RCC 7860 (cell line): ENCODE data around the gene SIRT1.
"Not testable (repeated sequence)": the region's sequence is repeated elsewhere in the genome, so short reads cannot be mapped to it uniquely, and the experiment has no call there.

Source experiments
- DNase-seq: peaks from one replicate; pipeline ENCODE4 v3.0.0-alpha.2; 2015; ENCODE audit warnings: low spot score
- FAIRE-seq: peaks from 2 replicates; lab custom pipeline; 2012; peaks lifted over from hg19 to GRCh38; lab: Jason Lieb, UNC

The SIRT1 gene

DNA sequence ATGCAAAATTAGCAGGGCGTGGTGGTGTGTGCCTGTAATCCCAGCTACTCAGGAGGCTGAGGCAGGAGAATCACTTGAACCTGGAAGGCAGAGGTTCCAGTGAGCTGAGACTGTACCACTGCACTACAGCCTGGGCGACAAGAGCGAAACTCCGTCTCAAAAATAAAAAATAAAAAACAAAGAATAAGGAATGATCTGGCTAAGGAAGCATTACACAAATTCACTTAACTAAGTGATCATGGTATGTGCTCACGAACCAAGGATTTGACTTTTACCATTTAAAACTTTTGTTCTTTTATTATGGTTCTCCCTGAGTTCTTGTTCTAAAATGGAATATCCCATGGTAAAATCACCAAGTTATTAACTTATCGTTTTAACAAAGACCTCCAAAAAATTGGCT, 71.2 kb downstream of the SIRT1 start:
- DNase-seq (no peak), FAIRE-seq (no peak)

DNA sequence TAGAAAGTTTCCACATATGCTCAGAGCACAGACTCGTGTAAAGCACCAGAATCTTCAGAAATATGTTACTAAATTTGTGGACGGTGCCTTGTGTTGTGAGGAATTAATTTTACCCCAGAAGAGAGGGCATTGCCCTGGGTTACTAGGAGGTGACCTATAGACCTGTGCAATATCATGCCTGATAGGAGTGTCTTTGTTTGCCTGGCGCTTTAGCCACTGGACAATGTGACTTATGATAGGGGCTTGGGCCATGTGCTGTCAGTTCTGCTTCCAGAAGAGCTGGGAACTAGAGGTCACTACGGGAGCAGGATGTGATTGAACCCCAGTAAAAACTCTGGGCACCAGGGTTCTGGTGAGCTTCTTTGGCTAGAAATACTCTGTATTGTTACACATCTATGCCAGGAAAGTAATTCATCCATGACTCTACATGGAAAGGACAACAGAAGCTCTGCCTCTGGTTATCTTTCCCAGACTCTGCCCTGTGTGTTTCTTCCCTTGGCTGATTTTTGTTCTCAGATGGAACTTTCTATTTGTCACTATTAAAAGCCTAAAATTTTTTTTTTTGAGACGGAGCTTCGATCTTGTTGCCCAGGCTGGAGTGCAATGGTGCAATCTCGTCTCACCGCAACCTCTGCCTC, 75.5 kb downstream of the SIRT1 start:
- FAIRE-seq (no peak), DNase-seq (no peak)

DNA sequence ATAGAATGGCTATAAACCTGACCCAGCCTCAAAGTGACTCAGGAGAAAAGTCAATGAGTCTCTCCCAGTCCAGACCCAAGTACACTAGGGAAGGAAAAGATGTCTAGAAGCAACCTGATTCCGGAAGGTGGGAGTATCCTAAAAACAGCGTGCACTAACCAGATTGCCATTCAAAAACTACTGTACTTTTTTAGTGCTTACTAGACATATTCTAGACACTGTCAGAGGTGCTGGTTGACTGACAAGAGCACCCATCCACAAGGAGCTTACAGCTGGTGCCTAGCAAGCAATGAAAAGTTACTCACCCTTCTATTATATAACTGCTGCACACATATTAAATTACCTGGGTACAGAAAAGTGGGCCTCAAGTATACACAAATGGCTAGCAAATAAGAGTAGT, 81.0 kb downstream of the SIRT1 start:
- FAIRE-seq: no peak
- DNase-seq: no peak

DNA sequence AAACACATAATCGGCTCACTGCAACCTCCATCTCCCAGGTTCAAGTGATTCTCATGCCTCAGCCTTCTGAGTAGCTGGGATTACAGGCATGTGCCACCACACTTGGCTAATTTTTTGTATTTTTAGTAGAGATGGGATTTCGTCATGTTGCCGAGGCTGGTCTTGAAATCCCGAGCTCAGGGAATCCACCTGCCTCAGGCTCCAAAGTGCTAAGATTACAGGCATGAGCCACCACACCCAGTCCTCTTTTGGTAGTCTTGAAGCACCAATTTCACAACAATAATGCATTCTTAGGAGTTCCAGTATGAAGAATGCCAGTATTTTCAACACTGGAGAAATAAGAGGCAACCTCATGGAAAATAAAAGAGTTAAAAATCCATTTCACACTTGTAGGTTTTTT, 81.6 kb downstream of the SIRT1 start:
- FAIRE-seq: not testable (repeated sequence)

More for the DNA sequence above, 81.6 kb downstream of the SIRT1 start:
- DNase-seq: not testable (repeated sequence)
